Raji (cell line): ENCODE measurements around the gene PPARGC1A.

Experiments used
- POLR2A ChIP-seq: IDR thresholded peaks from 2 replicates; pipeline ENCODE4 v1.6.1; 2011; ENCODE audit warnings: low read depth, low read length, control low read depth; ENCODE audit not compliant: insufficient read depth

The PPARGC1A gene

DNA sequence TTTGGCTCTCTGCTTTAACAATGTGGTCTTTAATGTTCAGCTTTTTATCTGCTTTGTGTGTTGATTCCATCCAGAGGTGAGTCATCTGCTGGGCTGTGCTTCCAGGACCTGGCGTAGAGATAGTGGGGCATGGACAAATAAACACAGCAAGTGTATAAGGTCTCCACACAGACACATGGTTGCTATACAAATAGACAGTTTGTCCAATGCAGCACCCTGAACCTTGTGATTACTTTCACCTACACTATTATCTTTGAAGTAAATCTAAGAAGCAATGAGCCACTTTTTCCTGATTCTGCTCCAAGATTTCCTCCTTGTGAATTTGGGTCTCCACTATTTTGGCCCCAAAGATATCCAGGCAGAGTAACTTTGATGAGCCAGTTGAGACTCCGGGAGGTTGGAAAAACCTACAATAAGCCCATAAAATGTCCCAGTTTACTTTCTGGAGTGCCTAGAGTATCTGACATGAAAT, 12.1 kb downstream of the PPARGC1A start:
- TF ChIP-seq POLR2A, result no peak

DNA sequence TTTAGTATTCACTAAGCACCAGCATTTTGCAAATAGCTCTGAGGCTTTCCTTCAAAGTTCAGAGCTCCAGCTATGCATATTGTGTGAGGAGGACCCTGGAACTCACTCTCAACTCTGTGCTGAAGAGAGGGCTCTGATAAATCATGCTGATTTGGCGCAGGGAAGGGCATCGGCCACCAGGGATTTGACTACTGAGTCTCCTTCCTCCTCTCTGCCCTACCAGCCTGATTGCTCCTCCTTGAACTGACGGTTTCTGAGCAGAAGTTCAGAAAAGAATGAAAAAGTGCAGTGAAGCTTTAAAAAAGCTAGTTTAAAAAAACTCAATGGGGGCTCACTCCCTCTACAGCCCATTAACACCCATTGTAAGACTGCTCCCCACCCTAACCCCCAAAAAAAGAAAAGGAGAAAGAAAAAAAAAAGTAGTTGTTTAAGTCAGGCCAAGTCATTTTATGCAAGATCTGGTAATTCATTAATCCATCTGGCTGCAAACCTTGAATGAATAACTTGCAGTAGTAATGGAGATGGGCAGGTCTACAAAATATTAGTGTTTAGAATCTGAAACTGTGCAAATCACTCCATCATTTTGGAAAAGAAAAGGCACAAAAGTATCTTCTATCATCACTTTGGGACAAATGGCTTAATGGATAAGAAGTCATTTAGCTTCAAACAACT, 13.3 kb downstream of the PPARGC1A start:
- TF ChIP-seq POLR2A, result no peak

- TF ChIP-seq POLR2A, result no peak
These were observed 14.5 kb downstream of the PPARGC1A start for GRCh38 chr4:23875317-23875716.

- TF ChIP-seq POLR2A, result no peak
These were observed 15.3 kb downstream of the PPARGC1A start for GRCh38 chr4:23874536-23874901.

DNA sequence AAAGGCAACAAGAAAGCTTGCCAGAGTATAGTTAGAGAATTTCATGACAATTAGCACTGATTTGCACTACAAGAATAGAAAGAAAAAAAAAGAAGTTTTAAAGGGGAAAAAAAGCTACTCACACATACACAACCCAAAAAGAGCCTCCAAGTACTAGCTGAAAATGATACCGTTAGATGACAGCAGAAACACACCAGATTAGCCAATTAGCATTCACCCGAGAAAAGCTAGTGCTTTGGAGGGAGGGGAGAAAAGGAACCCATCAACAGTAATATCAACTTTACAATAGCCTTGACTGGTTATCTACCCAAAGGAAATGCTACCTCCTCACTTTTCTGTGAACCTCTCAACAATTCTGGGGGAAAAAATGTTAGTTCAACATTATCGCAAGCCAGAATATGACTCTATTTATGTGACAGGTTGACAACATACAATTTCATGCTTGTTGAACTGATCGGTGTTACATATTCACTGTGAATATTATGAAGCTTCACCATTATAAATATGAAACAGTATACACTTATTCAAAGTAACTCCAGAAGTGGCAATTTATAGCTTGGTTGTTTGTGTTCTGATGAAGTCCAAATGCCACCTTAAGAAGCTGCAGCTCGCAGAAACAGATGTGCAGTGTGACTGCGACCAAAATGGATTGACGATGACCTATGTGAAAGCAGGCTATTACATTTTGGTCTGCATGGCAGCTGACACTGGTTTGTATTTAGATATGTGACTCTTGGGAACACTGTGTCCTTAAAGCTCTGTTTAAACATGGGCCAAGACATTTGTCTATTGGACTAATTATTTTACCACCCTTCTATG, 15.9 kb downstream of the PPARGC1A start:
- TF ChIP-seq POLR2A, result no peak

DNA sequence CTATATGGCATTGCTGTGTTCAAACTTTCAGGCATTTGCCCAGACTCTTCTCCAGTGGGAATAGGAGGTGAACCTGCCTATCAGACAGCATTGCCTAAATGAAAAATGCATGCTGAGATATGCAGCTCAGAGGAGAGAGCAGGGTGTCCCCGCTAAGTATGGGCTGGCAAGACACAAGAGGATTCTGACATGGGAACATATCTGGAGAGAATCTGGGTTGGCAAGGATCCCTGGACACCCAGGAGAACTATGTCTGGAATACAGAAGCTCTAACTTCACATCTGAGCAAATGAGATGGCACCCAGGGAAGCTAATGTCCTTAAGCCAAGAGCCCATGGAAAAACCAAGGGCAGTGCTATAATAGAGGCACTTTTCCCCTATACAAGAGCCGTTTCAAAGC, 18.4 kb downstream of the PPARGC1A start:
- no peak for TF ChIP-seq POLR2A

DNA sequence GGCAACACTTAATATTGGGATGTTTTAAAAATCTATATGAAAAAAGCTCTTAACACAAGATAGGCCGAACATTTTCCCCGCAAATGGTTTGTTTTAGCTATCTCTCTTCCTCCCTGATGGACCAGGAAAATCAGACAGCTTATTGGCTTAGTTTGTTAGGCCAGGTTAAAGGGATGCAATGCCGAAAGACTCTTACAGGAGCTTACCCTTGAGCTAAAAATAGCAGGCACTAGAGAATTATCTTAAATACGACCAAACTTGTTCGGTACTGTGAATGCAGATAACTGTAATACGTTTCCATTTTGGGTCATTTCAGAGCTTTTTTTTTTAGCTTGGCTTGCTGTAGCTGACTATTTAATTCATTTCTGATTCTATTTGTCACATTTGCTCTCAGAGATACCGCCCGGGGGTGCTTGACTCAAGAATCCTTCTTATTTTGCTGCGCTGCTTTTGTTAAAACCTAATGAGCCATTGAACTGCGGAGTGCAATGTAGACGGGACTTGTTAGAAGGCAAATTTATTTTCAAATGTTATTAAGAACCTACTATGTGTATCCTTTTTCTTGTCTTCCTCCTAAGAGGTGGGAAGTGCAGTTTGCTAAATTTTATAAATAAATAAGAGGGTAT, 23.3 kb downstream of the PPARGC1A start:
- no peak for TF ChIP-seq POLR2A

DNA sequence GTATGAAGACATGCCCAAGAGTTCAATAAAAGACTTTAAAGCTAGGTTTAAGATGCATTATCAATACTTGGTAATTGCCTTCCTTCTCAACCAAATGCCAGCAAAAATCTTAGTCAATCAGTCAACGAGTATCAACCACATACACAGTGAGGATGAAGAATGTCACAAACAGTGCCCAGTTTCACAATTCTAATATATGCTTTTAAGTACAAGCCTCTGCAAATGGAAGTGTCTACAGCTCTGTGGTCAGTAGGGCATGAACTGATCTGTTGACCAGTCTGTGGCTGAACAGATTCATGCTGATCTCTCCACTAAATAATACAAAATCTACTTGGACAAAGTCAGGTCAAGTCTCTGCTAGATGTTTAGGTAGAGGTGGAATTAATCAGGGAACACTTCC, 27.9 kb downstream of the PPARGC1A start:
- TF ChIP-seq POLR2A, result no peak

DNA sequence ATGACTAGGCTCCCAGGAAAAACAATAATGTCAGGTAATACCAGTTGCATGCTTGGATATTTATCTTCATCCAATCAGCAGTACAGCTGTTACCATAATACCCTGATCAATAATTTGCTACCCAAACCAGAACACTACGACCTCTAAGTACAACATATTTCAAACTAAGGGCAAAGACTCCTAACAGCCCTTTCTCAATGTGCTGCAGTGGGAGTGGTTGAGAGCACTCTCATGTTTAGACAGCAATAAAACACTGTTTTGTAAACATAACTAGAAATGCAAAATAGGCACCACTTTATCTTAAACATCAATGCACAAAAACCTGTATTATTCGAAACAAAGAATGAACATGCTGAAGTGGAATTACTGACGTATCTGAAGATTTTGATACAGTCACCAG, 28.9 kb downstream of the PPARGC1A start:
- TF ChIP-seq POLR2A, result no peak

GRCh38 chr4:23857367-23857959, 32.4 kb downstream of the PPARGC1A start:
- no peak for TF ChIP-seq POLR2A

GRCh38 chr4:23856630-23857029, 33.2 kb downstream of the PPARGC1A start:
- TF ChIP-seq POLR2A, result no peak

DNA sequence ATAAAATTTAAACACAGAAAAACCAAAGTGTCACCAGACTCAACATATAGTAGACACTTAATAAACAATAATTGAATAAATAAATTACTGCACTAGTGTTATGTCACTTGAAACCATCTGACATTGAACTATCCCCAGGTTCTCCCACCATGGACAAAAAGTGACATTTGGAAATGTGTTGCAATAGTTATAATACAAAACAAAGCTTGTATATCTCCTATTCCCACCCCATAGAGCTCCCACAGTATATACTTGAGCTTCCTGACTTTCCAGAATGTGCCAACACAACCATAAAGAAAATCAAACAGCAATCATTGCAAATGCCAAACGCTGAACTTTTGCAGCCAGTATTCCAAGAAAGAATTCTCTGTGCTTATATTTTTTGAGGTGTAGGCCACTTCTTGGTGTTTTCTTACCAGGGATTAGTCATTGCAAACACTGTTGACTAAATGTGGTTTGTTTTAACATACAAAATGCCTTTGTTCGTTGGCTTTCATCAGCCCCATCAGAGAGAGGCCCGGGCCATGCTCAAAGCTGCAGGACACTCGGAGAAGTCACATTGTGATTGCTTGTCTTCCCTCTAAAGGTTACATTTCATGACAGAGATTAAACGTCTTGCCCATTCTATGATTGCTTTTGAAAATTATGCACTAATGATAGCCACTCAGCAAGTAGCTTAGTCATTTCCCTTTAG, 33.8 kb downstream of the PPARGC1A start:
- no peak for TF ChIP-seq POLR2A

DNA sequence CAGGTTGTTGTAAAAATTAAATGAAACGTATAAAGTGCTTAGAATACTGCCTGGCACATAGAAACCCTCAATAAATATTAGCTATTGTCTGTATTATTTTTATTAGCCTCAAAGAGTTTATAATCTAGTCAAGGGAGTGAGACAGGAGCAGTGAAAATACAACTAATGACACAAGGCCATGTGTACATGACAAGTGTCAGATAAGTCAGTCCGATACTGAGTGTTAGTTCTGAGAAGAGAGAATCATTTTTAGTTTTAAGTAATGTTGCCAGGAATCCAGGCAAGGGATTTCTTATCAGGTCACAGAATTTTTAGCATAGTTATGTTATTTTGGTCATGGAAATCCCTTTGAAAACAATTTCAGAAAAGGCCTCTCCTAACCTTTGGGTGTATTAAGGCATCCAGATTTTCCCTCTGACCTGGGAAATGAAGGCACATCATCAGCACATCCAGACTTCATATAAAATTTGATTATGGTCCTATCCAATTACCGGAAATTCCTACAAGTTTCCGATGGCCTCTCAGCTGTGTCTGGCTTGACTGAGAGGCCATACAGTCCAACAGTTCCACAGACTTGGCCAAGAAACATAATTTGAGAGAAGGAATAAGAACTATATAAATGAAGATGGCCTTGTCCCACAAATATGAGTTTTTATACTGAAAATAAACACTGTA, 35.7 kb downstream of the PPARGC1A start:
- no peak for TF ChIP-seq POLR2A

DNA sequence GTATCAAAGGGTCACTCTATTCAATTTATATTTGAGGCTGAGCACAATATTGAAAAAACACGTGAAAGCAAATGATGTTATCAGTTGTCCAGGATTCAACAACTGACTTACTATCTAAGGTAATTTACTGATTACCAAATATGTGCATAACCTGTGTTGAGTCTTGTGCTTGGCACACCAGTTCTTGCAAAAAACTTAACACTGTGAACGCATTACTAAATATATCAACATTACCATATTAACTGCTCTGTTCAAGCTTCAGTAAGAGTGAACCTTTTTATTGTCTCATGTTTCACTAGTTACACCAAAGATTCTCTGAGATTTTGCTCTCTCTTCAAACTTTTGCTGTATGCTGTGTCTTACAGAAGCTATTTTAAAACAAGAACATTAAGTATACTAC, 38.4 kb downstream of the PPARGC1A start:
- TF ChIP-seq POLR2A, result no peak
